ENCODE data around the gene NPHP4. TPM values are rescaled to one million over a fixed set of nuclear protein-coding genes. Genes with fewer than 3 reads are reported as not detected.

The NPHP4 gene
- total and polyA plus RNA-seq, 2 donors = 2.5 to 4.2 TPM

DNA sequence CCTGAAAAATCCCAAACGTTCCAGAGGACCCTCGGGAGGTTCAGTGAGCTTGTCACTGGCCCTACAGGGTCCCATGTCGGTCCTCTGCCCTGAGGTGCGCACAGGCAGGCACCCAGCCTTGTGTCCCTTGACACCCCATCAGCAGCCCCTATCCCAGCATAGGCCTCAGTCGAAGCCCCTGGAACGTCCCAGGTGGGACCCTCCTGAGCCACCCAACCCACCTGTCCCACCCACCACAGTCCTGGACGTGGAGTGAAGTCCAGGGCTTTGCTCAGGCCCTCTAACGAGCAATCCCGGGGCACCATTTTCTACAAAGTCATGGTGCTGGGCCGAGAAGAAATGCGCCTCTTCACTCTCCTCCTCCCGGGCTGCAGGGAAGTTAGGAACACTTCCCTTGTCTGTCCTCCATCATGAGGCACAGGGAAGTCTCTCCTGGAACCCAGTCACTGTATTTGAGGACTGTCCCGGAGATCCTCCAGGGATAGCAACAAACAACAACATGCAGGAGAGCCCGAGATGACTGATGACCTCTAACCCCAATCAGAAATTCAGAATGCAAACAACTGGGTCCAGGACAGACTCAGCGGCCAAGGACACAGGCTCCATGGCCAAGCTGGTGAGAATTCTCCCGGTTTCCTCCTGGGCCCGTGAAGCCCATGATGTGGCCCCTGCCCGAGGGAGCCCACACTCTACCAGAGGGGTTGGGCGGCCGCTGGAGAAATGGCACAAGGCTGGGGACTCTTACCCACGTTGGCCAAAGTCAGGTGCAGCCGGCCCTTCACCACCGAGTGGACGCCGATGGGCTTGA lies 105.5 kb downstream of the NPHP4 start:
- Histone ChIP-seq H3K9me3 (ENCODE audit: control insufficient read depth in 2 of 2, insufficient read depth in 1 of 2, low read length in 1 of 2) (no peaks in the 10 kb centered on the region), H3K4me1 (ENCODE audit: control insufficient read depth in 2 of 2, insufficient read depth in 2 of 2, low read length in 2 of 2) (no peaks in the 10 kb centered on the region), H3K27me3 (ENCODE audit: control insufficient read depth in 2 of 2, insufficient read depth in 1 of 2, low read length in 1 of 2) (no peaks in the 10 kb centered on the region), H3K27ac (ENCODE audit: low read depth in 1 of 2, low read length in 1 of 2) (no peak overlapping the region), H3K36me3 (ENCODE audit: control insufficient read depth in 2 of 2, insufficient read depth in 2 of 2, low read length in 1 of 2) (peaks cover 0 to 5% of the 10 kb centered on the region in 2 donors), H3K4me3 (ENCODE audit: low read length in 2 of 2) (no peak overlapping the region)
- DNase-seq (ENCODE audit: low read depth in 6 of 9, low spot score in 9 of 9) = no peak
- WGBS = 98% methylated on average over 25 of the region's 25 CpGs

DNA sequence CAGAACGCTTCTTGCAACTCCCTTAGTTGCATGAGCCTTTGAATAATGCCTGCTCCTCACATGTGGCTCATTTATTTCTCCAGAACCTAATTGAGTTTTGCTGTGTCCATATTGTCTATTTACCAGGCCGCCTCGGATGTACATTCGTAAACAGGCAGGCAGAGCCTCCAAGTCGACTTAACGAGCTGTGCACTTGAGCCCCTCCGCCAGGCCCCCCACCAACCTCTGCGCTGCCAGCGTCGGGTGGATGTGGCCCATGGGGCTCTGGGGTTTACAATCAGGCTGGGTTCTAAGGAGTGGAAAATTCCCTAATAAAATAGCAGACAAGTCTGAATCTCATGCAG lies 106.1 kb downstream of the NPHP4 start:
- H3K9me3 ChIP-seq (ENCODE audit: control insufficient read depth in 2 of 2, insufficient read depth in 1 of 2, low read length in 1 of 2) = no peaks in the 10 kb centered on the region
- peaks cover 0 to 6% of the 10 kb centered on the region in 2 donors for H3K36me3 ChIP-seq (ENCODE audit: control insufficient read depth in 2 of 2, insufficient read depth in 2 of 2, low read length in 1 of 2)
- H3K4me1 ChIP-seq (ENCODE audit: control insufficient read depth in 2 of 2, insufficient read depth in 2 of 2, low read length in 2 of 2) = no peaks in the 10 kb centered on the region
- no peak overlapping the region for H3K4me3 ChIP-seq (ENCODE audit: low read length in 2 of 2)
- H3K27me3 ChIP-seq (ENCODE audit: control insufficient read depth in 2 of 2, insufficient read depth in 1 of 2, low read length in 1 of 2) = no peaks in the 10 kb centered on the region
- H3K27ac ChIP-seq (ENCODE audit: low read depth in 1 of 2, low read length in 1 of 2) = no peak overlapping the region
- WGBS = 97% methylated on average over 10 of the region's 10 CpGs
- DNase-seq (ENCODE audit: low read depth in 6 of 9, low spot score in 9 of 9) = no peak

DNA sequence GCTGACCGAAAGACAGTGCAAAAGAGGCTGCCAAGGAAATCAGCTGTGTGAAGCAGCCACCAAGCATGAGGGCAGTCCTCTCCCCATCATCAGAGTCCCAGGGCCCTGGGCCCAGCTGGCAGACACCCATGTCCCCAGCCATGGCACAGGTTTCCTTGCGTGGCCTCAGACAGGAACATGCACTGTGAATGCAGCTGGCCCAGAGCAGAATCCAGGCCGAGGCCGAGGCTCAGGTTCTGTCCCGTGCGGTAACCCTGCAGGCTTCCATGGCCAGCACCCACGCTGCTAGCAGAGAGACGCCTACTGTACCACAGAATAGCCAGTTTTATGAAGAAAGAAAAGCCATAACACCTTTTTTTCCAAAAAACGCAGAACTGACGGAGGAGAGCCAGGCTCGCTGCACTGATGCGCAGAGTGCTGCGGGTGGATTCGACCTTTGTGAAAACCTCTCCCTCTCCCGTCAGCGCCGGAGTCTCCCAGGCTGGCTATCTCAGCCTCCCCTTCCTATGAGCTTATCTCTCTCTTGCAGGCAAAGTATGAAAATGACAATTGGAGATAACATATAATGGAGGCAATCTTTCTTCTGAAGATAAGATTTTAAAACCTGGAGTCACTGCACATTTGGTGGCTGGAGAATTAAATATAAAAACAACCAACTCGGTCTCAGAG lies 106.6 kb downstream of the NPHP4 start:
- Histone ChIP-seq H3K36me3 (ENCODE audit: control insufficient read depth in 2 of 2, insufficient read depth in 2 of 2, low read length in 1 of 2) (peaks cover 0 to 5% of the 10 kb centered on the region in 2 donors), H3K27ac (ENCODE audit: low read depth in 1 of 2, low read length in 1 of 2) (no peak overlapping the region), H3K27me3 (ENCODE audit: control insufficient read depth in 2 of 2, insufficient read depth in 1 of 2, low read length in 1 of 2) (no peaks in the 10 kb centered on the region), H3K4me3 (ENCODE audit: low read length in 2 of 2) (no peak overlapping the region), H3K4me1 (ENCODE audit: control insufficient read depth in 2 of 2, insufficient read depth in 2 of 2, low read length in 2 of 2) (no peaks in the 10 kb centered on the region), H3K9me3 (ENCODE audit: control insufficient read depth in 2 of 2, insufficient read depth in 1 of 2, low read length in 1 of 2) (no peaks in the 10 kb centered on the region)
- no peak for DNase-seq (ENCODE audit: low read depth in 6 of 9, low spot score in 9 of 9)
- WGBS = 95% methylated on average over 18 of the region's 18 CpGs

DNA sequence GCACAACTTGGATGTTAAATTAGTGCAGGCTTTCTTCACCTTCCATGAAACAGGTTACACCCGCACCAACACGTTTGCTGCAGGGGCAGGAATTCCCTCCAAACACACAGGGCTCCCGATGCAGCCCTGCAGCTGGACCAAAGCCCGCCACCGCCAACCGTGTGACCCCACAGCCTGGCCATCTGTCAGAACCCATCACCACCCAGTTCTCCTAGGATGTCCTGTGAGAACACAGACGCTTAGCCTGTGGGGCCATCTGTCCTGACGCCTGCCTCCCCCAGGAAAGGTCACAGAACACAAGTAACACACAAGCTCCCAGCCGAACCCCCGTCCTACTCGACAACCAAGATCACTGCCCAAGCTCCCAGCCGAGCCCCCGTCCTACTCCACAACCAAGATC lies 108.1 kb downstream of the NPHP4 start:
- Histone ChIP-seq H3K27ac (ENCODE audit: low read depth in 1 of 2, low read length in 1 of 2) (no peak overlapping the region), H3K4me1 (ENCODE audit: control insufficient read depth in 2 of 2, insufficient read depth in 2 of 2, low read length in 2 of 2) (no peaks in the 10 kb centered on the region), H3K4me3 (ENCODE audit: low read length in 2 of 2) (no peak overlapping the region), H3K9me3 (ENCODE audit: control insufficient read depth in 2 of 2, insufficient read depth in 1 of 2, low read length in 1 of 2) (peaks cover 0 to 1% of the 10 kb centered on the region in 2 donors), H3K36me3 (ENCODE audit: control insufficient read depth in 2 of 2, insufficient read depth in 2 of 2, low read length in 1 of 2) (peaks cover 0 to 18% of the 10 kb centered on the region in 2 donors), H3K27me3 (ENCODE audit: control insufficient read depth in 2 of 2, insufficient read depth in 1 of 2, low read length in 1 of 2) (no peaks in the 10 kb centered on the region)
- DNase-seq (ENCODE audit: low read depth in 6 of 9, low spot score in 9 of 9) = no peak
- 96% methylated on average over 13 of the region's 13 CpGs for WGBS

DNA sequence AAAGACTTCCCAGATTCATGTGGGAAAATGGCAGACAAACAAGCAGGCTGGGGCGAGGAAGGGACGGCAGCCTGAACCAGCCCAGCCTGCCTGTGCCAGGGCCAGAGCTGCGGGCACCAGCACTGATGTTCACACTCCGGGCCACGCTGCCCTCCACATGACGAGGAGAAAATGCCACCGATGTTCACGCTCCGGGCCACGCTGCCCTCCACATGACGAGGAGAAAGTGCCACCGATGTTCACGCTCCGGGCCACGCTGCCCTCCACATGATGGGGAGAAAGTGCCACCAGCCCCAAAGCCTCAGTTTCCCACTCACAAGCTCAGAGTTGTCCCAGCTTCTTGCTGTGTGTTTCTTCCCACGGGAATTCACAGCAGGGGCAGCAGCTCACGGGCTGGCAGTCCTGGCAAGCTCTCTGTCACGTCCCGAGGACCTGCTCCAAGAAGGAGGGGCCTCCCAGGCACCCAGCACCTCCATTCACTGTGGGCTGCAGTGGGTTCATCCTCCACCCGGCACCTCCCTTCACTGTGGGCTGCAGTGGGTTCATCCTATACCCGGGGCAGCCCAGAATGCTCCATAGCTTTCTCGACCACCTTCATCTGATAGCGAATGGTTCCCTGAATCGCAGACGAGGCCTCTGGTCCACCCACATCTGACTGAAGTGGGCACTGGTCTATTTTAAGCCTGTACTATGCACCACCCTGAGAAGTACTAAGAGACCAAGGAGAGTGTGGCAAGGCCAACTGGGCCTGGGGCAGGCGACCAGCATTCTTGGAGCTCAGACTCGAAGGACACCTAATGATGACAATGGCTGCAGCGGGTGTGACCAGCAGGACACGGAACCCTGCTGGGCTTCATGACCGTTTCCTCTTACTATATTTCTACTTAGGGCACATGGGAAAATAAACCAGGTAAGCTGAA lies 108.8 kb downstream of the NPHP4 start:
- Histone ChIP-seq H3K4me3 (ENCODE audit: low read length in 2 of 2) (no peak overlapping the region), H3K4me1 (ENCODE audit: control insufficient read depth in 2 of 2, insufficient read depth in 2 of 2, low read length in 2 of 2) (no peaks in the 10 kb centered on the region), H3K27ac (ENCODE audit: low read depth in 1 of 2, low read length in 1 of 2) (no peak overlapping the region), H3K9me3 (ENCODE audit: control insufficient read depth in 2 of 2, insufficient read depth in 1 of 2, low read length in 1 of 2) (peaks cover 0 to 1% of the 10 kb centered on the region in 2 donors), H3K27me3 (ENCODE audit: control insufficient read depth in 2 of 2, insufficient read depth in 1 of 2, low read length in 1 of 2) (no peaks in the 10 kb centered on the region), H3K36me3 (ENCODE audit: control insufficient read depth in 2 of 2, insufficient read depth in 2 of 2, low read length in 1 of 2) (peaks cover 0 to 20% of the 10 kb centered on the region in 2 donors)
- 94% methylated on average over 30 of the region's 30 CpGs for WGBS
- DNase-seq (ENCODE audit: low read depth in 6 of 9, low spot score in 9 of 9) = no peak

DNA sequence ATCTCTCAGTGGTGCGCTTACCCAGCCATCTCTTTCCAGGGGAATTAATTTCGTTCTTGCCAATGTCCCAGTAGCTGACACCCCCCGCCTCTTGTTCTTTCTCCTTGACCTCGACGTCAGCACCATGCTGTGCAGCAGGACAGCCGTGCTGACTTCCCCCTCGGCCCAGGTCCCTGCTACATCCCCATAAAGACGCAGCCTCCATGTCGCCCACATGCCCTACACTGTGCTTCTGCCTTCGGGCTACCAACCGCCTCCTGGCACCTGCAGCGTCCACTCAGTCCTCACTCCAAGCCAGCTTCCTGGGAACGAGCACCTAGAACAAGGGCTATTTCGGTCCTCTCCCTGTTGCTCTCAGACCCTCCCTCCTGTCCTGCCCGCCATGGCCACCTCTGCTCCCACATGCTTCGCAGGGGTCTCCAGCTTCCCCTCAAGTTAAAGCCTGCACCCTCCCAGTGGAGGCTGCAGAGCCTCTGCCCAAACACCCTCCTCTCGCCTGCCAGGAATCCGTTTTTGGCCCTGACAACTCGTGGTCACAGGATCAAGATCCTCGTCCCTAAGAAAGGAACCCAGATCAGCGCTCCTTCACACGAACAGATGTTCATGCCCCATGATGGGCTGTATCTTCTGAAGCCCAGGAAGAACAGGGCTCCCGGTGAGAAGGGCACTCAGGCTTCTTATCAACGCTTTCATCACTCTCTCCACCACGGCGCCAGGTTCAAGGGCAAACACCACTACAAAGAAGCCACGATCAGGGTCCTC lies 109.7 kb downstream of the NPHP4 start:
- DNase-seq (ENCODE audit: low read depth in 6 of 9, low spot score in 9 of 9) = no peak
- WGBS = 81% methylated on average over 27 of the region's 27 CpGs
- H3K27me3 ChIP-seq (ENCODE audit: control insufficient read depth in 2 of 2, insufficient read depth in 1 of 2, low read length in 1 of 2) = no peaks in the 10 kb centered on the region
- no peaks in the 10 kb centered on the region for H3K4me1 ChIP-seq (ENCODE audit: control insufficient read depth in 2 of 2, insufficient read depth in 2 of 2, low read length in 2 of 2)
- no peak overlapping the region for H3K4me3 ChIP-seq (ENCODE audit: low read length in 2 of 2)
- H3K27ac ChIP-seq (ENCODE audit: low read depth in 1 of 2, low read length in 1 of 2) = no peak overlapping the region
- peaks cover 0 to 26% of the 10 kb centered on the region in 2 donors for H3K36me3 ChIP-seq (ENCODE audit: control insufficient read depth in 2 of 2, insufficient read depth in 2 of 2, low read length in 1 of 2)
- H3K9me3 ChIP-seq (ENCODE audit: control insufficient read depth in 2 of 2, insufficient read depth in 1 of 2, low read length in 1 of 2) = peaks cover 0 to 1% of the 10 kb centered on the region in 2 donors

DNA sequence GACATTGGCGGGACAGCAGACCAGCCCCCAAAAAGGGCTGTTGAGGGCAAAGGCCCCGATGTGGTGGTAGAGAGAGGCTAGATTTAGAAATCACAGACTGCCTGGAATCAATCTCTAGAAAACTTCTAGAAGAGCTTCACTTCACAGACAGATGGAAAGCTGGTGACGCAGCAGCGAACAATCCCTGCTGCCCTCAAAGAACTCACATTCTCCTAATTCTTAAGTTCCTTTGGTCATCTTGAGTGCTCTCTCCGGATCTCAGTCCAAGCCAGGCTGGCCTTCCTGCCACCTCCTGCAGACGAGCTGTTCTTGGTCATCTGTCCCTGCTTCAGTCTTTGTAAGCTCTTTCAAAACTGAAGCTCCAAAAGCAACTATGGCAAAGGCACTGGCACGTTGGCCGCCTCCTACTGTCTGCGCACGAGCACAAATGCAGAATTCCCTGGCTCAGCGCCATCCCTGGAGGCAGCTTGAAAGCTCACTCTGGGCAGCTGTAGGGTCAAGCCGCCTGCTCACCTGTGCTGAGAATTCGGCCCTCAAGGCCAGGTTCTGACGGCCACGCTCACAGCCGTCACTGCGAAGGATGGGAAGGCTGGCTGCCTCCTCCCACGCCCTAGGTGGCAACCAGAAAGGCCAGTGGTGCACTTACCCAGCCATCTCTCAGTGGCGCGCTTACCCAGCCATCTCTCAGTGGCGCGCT lies 110.6 kb downstream of the NPHP4 start:
- no peak for DNase-seq (ENCODE audit: low read depth in 6 of 9, low spot score in 9 of 9)
- H3K36me3 ChIP-seq (ENCODE audit: control insufficient read depth in 2 of 2, insufficient read depth in 2 of 2, low read length in 1 of 2) = peaks cover 0 to 32% of the 10 kb centered on the region in 2 donors

More for the DNA sequence above, 110.6 kb downstream of the NPHP4 start:
- Histone ChIP-seq H3K4me1 (ENCODE audit: control insufficient read depth in 2 of 2, insufficient read depth in 2 of 2, low read length in 2 of 2) (no peaks in the 10 kb centered on the region), H3K9me3 (ENCODE audit: control insufficient read depth in 2 of 2, insufficient read depth in 1 of 2, low read length in 1 of 2) (peaks cover 0 to 1% of the 10 kb centered on the region in 2 donors), H3K4me3 (ENCODE audit: low read length in 2 of 2) (no peak overlapping the region), H3K27me3 (ENCODE audit: control insufficient read depth in 2 of 2, insufficient read depth in 1 of 2, low read length in 1 of 2) (no peaks in the 10 kb centered on the region), H3K27ac (ENCODE audit: low read depth in 1 of 2, low read length in 1 of 2) (no peak overlapping the region)
- 94% methylated on average over 22 of the region's 22 CpGs for WGBS

All from thymus (tissue), 11 donors.